ENCODE results near the gene ZFPM1.

The ZFPM1 gene

DNA sequence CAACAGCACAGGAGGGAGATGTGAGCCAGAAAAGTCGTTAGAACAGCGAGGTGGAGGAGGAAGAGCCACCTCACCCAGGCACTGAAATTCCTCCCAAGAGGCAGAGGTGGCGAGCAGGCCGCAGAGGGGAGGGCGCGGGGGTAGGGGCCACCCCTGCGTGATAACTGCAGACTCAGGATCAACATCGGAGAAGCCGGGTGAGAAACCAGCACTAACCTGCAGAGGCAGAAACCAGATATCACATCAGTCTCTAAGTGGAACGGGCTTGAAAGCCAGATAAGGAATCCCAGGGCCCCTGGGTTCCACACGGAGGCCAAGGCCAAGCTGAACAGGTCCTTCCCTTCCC, 77.8 kb downstream of the ZFPM1 start:
- H3K27me3 Mint-ChIP-seq (ENCODE audit: low read depth): no peaks in the 10 kb centered on the region
- TF ChIP-seq, protein P1, sequence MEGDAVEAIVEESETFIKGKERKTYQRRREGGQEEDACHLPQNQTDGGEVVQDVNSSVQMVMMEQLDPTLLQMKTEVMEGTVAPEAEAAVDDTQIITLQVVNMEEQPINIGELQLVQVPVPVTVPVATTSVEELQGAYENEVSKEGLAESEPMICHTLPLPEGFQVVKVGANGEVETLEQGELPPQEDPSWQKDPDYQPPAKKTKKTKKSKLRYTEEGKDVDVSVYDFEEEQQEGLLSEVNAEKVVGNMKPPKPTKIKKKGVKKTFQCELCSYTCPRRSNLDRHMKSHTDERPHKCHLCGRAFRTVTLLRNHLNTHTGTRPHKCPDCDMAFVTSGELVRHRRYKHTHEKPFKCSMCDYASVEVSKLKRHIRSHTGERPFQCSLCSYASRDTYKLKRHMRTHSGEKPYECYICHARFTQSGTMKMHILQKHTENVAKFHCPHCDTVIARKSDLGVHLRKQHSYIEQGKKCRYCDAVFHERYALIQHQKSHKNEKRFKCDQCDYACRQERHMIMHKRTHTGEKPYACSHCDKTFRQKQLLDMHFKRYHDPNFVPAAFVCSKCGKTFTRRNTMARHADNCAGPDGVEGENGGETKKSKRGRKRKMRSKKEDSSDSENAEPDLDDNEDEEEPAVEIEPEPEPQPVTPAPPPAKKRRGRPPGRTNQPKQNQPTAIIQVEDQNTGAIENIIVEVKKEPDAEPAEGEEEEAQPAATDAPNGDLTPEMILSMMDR (IDR thresholded peaks at IDR 0.05; ENCODE audit: unreplicated experiment in 3 of 3): no peak
- no peaks in the 10 kb centered on the region for H3K9me3 Mint-ChIP-seq

DNA sequence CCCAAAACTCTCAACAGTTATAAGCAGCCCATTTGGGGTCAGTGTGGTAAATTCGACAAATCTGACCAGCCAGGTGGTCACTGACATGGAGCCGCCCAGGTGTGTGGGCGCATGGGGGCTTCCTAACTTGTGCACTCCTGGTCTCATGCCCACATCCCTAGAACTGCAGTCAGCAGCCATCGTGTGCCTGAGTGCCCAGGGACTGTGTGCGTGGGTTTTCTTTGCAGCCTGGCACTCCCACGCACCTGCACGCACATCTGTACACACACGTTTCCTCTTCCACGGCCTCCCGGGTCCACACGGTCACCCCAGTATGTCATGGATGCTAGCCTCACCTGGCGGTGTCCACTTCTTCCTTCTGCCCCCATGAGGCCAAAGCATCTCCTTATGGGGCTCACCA, 78.3 kb downstream of the ZFPM1 start:
- Mint-ChIP-seq H3K36me3 (ENCODE audit: low read depth) (peaks cover 6% of the 10 kb centered on the region), H3K4me3 (peak overlapping the region; percentile 67 to 70 (median 67)), H3K4me1 (peaks cover 11% of the 10 kb centered on the region), H3K27ac (peak overlapping the region in 2 of 3 experiments; percentile 11 to 35), H3K9me3 (no peaks in the 10 kb centered on the region), H3K27me3 (ENCODE audit: low read depth) (no peaks in the 10 kb centered on the region)
- TF ChIP-seq, protein P1 (IDR thresholded peaks at IDR 0.05; ENCODE audit: unreplicated experiment in 3 of 3): no peak

More for the DNA sequence above, 77.8 kb downstream of the ZFPM1 start:
- Mint-ChIP-seq H3K4me3 (peak overlapping the region; percentile 67 to 74 (median 70)), H3K27ac (peak overlapping the region; percentile 20 to 87 (median 83)), H3K4me1 (peaks cover 8% of the 10 kb centered on the region), H3K36me3 (ENCODE audit: low read depth) (peaks cover 6% of the 10 kb centered on the region)

DNA sequence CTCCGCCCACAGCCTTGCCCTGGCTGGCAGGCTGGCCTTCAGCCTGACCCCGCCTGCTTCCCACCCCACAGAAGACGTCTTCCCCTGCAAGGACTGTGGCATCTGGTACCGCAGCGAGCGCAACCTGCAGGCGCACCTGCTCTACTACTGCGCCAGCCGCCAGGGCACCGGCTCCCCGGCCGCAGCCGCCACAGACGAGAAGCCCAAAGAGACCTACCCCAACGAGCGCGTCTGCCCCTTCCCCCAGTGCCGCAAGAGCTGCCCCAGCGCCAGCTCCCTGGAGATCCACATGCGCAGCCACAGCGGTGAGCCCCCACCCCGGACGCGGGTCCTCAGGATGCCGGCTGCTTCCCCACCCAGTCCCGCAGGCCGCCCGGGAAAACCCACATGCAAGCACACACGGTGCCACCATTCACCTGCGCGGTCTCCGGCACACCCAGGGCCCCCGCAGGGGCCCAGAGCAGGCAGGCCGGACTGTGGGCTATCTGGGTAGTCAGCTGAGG, 78.9 kb downstream of the ZFPM1 start:
- Mint-ChIP-seq H3K27ac (peak overlapping the region in 1 of 3 experiments; percentile 35), H3K36me3 (ENCODE audit: low read depth) (peaks cover 6% of the 10 kb centered on the region), H3K4me3 (peak overlapping the region; percentile 62 to 66 (median 66)), H3K27me3 (ENCODE audit: low read depth) (no peaks in the 10 kb centered on the region), H3K9me3 (no peaks in the 10 kb centered on the region), H3K4me1 (peaks cover 11% of the 10 kb centered on the region)
- TF ChIP-seq, protein P1 (IDR thresholded peaks at IDR 0.05; ENCODE audit: unreplicated experiment in 3 of 3): no peak

DNA sequence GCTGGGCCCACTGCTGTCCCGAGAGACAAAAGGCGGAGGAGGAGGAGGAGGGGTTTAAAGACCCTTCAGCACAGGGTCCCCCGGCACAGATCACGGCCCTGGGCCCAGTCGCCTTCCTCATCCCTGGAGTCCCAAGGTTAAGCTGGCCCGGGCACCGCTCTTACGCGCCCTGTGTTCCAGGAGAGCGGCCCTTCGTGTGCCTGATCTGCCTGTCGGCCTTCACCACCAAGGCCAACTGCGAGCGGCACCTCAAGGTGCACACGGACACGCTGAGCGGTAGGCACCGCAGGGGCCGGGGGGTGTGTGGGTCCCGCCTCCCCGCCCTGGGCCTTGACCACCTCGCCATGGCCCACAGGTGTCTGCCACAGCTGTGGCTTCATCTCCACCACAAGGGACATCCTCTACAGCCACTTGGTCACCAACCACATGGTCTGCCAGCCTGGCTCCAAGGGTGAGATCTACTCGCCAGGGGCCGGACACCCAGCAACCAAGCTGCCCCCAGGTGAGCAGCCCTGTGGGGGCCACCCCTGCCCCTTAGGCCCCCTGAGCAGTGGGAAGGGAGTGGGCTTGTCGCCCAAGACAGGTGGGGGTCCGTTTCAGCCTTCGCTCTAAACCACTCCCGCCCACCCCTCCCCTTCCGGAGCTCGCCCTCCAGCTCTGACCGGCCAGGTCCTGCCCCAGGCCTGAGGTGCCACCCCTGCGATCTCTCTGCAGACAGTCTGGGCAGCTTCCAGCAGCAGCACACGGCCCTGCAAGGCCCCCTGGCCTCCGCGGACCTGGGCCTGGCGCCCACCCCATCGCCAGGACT, 79.6 kb downstream of the ZFPM1 start:
- Mint-ChIP-seq H3K9me3 (no peaks in the 10 kb centered on the region), H3K27me3 (ENCODE audit: low read depth) (no peaks in the 10 kb centered on the region), H3K36me3 (ENCODE audit: low read depth) (peaks cover 6% of the 10 kb centered on the region), H3K27ac (no peak overlapping the region), H3K4me1 (peaks cover 11% of the 10 kb centered on the region), H3K4me3 (peak overlapping the region; percentile 51 to 62 (median 58))
- TF ChIP-seq, protein P1 (IDR thresholded peaks at IDR 0.05; ENCODE audit: unreplicated experiment in 3 of 3): no peak

DNA sequence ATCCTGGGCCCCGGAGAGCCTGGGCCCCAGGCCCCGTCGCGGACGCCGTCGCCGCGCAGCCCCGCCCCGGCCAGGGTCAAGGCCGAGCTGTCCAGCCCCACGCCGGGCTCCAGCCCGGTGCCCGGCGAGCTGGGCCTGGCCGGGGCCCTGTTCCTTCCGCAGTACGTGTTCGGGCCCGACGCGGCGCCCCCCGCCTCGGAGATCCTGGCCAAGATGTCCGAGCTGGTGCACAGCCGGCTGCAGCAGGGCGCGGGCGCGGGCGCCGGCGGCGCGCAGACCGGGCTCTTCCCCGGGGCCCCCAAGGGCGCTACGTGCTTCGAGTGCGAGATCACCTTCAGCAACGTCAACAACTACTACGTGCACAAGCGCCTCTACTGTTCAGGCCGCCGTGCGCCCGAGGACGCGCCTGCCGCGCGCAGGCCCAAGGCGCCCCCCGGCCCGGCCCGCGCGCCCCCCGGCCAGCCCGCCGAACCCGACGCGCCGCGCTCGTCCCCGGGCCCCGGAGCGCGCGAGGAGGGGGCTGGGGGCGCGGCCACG, 80.4 kb downstream of the ZFPM1 start:
- H3K27ac Mint-ChIP-seq: no peak overlapping the region
- H3K36me3 Mint-ChIP-seq (ENCODE audit: low read depth): peaks cover 6% of the 10 kb centered on the region
- peak overlapping the region in 1 of 3 experiments; percentile 46 for H3K4me3 Mint-ChIP-seq
- TF ChIP-seq, protein P1 (IDR thresholded peaks at IDR 0.05; ENCODE audit: unreplicated experiment in 3 of 3): no peak
- H3K4me1 Mint-ChIP-seq: peaks cover 11% of the 10 kb centered on the region
- peaks cover 2% of the 10 kb centered on the region for H3K27me3 Mint-ChIP-seq (ENCODE audit: low read depth)
- no peaks in the 10 kb centered on the region for H3K9me3 Mint-ChIP-seq
